ENCODE results near the gene CLDN19.

The CLDN19 gene, protein sequence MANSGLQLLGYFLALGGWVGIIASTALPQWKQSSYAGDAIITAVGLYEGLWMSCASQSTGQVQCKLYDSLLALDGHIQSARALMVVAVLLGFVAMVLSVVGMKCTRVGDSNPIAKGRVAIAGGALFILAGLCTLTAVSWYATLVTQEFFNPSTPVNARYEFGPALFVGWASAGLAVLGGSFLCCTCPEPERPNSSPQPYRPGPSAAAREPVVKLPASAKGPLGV

DNA sequence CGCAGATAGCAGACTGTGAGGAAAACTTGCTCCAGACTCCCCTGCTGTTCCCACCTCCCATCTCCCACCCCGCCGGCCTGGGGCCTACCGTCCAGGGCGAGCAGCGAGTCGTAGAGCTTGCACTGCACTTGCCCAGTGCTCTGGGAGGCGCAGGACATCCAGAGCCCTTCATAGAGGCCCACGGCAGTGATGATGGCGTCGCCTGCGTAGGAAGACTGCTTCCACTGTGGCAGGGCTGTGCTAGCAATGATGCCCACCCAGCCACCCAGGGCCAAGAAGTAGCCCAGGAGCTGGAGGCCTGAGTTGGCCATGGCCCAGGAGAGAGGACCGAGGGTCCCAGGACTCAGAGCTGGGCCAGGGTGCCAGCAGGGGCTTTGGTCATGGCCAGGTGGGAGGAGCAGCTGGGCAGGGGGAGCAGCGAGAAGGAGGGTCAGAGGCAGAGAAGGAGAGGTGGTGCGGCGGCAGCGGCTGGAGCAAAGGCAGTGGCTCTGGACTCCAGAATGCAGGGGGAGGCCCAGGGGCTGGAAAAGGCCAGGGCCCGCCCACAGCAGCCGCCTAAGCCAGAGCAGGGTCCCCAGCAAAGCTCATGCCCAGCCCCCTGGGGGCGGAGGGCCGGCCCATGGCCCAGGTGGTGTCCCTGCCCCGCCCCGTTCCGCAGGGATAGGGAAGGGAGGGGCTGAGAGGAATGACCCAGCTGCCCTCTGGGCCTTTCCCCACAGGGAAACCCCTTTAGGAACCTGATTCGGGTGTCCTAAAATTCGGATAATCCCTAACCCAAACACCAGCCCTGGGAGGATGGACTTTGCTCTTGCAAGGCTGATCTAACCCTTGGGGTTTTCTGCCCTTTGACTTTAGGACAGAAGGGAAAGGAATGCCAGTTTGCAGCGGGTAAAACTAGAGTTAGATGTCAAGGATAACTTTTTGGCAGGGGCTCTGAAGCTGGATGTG is at the start of gene CLDN19:
Gene CLDN19 (minus strand): TSS at position 484 of the 948 bp plus-strand sequence. CDS start 173 bp downstream, at position 311.
- no peak for DNase-seq (ENCODE audit: low read depth)

GRCh38 chr1:42788021-42788420 is 48.0 kb upstream of the CLDN19 start:
- no peak for DNase-seq (ENCODE audit: low read depth)

DNA sequence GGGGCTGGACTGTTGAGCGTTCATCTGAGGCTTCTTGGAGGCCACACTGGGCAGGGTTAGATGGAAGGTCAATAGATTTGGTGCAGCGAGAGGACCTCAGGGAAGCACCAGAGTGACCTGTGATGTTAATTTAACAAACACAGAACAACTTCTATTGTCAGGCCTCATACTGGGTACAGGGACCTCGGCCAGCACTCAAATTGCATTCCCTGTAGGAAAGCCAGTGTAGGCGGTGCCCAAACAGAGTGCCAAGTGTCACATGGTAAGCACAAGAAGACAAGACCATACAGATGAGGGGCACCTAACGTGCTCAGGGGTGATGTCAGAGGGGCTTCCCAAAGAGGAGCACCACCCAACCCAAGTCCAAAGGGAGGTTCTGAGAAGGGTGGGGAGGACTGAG is 46.1 kb upstream of the CLDN19 start:
- DNase-seq (ENCODE audit: low read depth) = no peak

GRCh38 chr1:42784946-42785693 is 45.1 kb upstream of the CLDN19 start, which contains the start of gene TMEM269:
Gene TMEM269 (plus strand): TSS chr1:42784991. CDS start chr1:42789894, 4,903 bp downstream.
- DNase-seq (ENCODE audit: low read depth) = no peak

- no peak for DNase-seq (ENCODE audit: low read depth)
These were observed 44.5 kb upstream of the CLDN19 start for GRCh38 chr1:42784547-42784945.

DNA sequence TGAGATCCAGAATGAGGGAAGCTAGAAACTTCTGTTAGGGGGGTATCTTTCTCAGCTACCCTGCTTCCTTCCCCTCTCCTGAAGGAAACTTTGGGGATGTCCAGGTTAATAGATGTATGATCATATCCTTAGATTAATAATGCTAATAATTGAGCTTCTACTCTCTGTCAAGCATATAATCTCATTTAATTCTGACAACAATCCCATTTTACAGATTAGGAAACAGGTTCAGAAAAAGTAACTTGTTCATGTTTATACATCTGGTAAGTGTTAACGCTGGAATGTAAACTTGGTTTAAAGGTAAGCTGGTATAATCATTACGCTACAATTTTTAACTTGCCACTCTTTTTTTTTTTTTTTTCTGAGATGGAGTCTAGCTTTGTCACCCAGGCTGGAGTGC is 43.1 kb upstream of the CLDN19 start:
- no peak for DNase-seq (ENCODE audit: low read depth)

DNA sequence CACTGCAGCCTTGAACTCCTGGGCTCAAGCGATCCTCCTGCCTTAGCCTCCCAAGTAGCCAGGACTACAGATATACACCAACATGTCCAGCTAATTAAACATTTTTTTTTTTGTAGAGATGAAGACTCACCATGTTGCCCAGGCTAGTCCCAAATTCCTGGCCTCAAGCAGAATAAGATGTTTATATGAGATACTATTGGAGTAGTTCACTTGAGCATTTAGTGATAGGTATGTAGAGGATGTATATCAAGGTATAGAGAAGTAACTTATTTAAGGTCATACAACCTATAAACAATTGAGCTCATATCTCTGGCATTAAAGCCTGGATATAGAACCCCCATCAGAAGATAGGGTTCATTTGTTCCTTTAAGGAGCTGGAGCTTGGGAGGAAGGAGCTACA is 40.1 kb upstream of the CLDN19 start:
- no peak for DNase-seq (ENCODE audit: low read depth)

DNA sequence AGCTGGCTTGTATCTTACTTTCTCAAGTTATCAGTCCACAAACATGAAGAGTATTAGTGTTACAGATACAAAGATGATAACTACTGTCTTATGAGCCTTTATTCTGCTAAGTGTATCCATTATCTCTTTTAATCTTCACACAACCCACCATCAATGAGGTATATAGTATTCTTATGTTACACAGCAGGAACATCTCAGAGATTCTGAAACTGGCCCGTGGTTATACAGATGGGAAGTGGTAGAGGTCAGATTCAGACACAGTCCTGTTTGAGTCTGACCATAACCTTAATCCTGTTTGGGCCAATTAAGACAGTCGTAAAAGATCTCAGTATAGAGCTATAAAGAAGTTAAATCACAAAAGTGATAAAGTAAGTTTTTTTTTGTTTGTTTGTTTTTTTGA is 39.7 kb upstream of the CLDN19 start:
- DNase-seq (ENCODE audit: low read depth) = no peak

DNA sequence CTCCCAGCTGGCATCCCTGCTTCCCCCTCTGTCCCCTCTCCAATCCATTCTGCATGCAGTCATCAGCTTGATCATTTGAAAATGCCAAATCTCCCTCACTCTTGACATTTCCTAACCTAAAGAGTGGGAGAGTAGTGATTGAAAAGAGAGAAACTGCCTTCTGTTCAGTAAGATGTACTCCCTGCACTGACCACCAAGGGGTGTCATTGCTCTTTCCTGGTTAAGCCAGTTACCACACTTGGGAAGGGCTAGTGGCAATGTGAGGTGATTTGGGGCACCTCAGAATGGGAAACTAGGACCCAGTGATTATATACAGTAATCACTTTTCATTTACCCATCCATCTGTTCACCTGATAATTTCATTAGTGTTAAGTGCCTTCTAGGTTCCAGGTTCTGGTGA is 37.8 kb upstream of the CLDN19 start:
- no peak for DNase-seq (ENCODE audit: low read depth)

- no peak for DNase-seq (ENCODE audit: low read depth)
These were observed 36.5 kb upstream of the CLDN19 start for GRCh38 chr1:42776502-42776901.

- DNase-seq (ENCODE audit: low read depth) = no peak
These were observed 35.0 kb upstream of the CLDN19 start for GRCh38 chr1:42774928-42775526.

- no peak for DNase-seq (ENCODE audit: low read depth)
These were observed 33.4 kb upstream of the CLDN19 start for GRCh38 chr1:42773420-42773819.

DNA sequence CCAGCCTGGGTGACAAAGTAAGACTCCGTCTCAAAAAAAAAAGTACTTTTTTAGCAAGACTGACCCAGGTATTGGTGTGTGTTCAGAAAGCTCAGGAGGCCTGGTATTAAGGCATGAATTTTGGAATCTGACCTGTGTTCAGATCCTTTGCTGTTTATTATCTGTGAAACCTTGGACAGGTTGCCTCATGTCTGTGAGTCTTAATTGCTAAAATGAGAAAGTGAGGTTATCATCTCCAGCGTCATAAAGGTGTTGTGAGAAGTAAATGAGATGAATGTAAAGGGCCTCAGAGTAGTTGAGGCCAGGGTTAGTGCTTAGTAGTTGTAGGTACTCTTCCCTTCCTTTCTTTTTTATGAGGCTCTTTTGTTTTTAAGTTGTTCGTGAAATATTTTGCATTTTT is 29.8 kb upstream of the CLDN19 start:
- no peak for DNase-seq (ENCODE audit: low read depth)

- no peak for DNase-seq (ENCODE audit: low read depth)
These were observed 28.1 kb upstream of the CLDN19 start for GRCh38 chr1:42768172-42768571.

DNA sequence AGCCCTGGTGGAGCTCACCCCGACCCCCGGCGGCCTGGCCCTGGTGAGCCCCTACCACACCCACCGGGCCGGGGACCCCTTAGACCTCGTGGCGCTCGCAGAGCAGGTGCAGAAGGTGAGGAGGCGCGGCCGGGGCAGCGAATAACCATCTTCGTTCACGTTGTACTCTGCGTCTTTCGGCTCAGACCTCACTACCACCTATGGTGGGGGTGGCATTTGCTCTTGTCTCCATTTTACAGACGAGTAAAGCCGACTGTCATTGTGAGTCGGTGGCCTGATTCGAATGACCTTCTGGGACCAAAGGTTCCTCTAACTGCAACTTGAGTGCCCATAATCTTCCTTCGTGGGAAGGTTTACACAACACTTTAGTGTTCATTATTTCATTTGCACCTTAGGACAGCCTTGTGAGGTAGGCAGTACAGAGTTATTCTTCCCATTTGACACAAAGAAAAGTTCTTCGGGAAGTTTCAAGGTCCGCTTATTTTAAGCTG is 27.5 kb upstream of the CLDN19 start:
- no peak for DNase-seq (ENCODE audit: low read depth)

GRCh38 chr1:42766741-42767509 is 26.9 kb upstream of the CLDN19 start, which contains the start of the genes C1orf50 and P3H1:
Gene C1orf50 (plus strand): TSS chr1:42767249. CDS start chr1:42767312, 63 bp downstream.
Gene P3H1 (minus strand): TSS chr1:42767028. CDS start chr1:42766971, 57 bp downstream.
- peak; percentile 99 for DNase-seq (ENCODE audit: low read depth)

GRCh38 chr1:42765832-42766740 is 26.1 kb upstream of the CLDN19 start:
- DNase-seq (ENCODE audit: low read depth) = peak; percentile 64

DNA sequence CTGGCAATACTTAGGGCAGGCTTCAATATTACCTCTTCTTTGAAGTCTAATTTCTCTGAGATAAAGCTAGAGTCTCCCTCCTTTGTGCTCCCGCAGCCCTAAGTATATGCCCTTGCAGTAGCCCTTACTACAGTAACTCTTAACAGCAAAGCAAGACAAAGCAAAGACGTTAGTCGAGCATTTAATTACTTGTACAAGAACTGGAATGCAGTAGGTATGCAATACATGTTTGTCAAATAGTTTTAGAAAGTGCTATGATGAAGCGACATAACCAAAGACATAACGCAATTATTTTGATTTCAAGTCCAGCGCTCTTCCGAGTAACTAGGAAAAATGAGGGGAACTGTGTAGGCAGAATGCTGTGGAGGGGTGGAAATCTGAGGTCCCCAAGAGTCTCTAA is 25.2 kb upstream of the CLDN19 start:
- no peak for DNase-seq (ENCODE audit: low read depth)

- DNase-seq (ENCODE audit: low read depth) = no peak
These were observed 22.2 kb upstream of the CLDN19 start for GRCh38 chr1:42762269-42762668.

DNA sequence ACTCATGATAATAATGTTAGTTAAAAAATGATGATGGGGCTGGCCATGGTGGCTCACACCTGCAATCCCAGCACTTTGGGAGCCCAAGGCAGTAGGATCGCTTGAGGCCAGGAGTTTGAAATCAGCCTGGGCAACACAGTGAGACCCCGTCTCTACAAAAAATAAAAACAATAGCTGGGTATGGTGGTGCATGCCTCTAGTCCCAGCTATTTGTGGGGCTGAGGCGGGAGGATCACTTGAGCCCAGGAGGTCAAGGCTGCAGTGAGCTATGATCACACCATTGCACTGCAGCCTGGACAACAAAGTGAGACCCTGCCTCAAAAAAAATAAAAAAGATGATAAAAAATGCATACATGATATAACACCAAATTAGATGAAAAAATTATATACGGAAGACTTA is 21.5 kb upstream of the CLDN19 start:
- no peak for DNase-seq (ENCODE audit: low read depth)

Data from stromal cell of bone marrow (primary cell).